HG03342 (cell line): ENCODE results near the gene EIF1AD.

ENCODE experiments used
- ATAC-seq: cut with Tn5 transposase; IDR thresholded peaks from one replicate; pipeline ENCODE4 v1.9.1; 2021; ENCODE audit warnings: mild to moderate bottlenecking, moderate library complexity; ENCODE audit not compliant: unreplicated experiment

EIF1AD gene

GRCh38 chr11:66006134-66006890, 4.4 kb upstream of the EIF1AD start:
- no peak for ATAC-seq

- no peak for ATAC-seq
Observed at GRCh38 chr11:66004186-66004585, 2.2 kb upstream of the EIF1AD start.

DNA sequence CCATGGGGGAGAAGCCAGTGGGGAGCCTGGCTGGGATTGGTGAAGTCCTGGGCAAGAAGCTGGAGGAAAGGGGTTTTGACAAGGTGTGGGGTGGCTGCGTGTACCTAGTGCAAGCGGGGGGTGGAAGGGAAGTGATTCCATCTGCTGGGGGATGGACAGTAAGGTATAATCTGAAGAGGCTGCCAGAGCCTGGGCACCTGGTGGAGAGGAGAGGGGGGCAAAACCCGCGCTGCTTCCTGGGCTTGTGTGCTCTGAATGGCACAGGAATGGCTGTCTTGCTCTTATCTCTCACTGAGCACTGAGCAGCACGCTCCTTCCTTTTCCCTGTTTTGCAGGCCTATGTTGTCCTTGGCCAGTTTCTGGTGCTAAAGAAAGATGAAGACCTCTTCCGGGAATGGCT, 1.3 kb upstream of the EIF1AD start:
- ATAC-seq = no peak

GRCh38 chr11:66002648-66003225, 780 bp upstream of the EIF1AD start:
- ATAC-seq = peak; percentile 33

DNA sequence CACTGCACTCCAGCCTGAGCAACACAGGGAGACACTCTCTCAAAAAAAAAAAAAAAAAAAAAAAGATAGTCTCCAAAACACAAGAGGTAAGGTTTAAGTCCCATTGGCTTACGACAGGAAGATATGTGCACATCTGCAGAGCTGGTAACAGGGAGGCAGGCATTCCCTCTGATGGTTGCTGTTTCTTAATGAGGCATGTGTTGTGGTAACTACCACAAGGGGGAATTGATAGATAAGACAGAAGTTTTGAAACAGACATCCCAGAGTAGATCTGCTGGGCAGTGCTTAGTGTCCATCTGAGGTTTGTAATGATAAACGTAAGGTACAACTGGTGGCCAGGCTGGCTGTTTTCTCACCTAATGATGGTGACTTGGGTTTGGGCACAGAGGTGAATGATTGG, 4.7 kb downstream of the EIF1AD start:
- no peak for ATAC-seq

DNA sequence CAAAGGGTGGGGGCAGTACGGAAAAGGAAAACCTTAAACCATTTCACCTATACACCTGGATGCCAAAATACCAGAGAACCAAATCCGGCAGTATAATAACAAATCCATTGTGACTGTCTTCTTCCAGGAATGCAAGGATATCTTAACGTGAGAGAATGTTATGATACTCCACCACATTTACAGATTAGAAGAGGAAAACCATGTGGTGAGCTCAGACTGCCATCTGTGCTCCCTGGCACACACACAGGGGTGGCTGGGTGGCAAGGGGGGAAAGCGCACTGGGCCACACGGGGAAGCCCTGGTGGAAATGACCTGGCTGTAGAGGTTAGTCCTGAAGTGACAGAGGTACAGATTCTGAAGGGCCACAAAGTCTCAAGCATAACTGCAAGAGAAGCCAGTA, 9.9 kb downstream of the EIF1AD start:
- ATAC-seq = no peak

GRCh38 chr11:65988791-65989592, 13.0 kb downstream of the EIF1AD start:
- ATAC-seq = peak; percentile 91

DNA sequence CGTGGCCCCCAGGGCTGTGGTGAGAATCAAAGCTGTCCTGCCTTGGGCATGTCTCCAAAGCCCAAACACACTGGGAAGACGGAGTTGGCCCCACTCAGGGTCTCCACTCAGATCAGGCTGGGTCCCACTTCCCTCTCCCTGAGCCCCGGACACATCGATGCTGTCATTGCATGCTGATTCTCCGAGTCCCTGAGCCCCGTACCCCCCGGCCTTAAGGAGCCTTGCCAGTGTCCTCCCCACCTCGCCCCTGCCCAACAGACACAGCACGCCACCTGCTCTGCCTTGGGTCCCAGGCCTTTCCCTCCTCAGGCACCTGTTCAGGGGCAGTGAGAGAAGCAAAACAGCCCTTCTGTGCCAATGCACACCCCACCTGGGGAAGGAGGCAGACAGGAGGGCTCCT, 14.6 kb downstream of the EIF1AD start:
- no peak for ATAC-seq

DNA sequence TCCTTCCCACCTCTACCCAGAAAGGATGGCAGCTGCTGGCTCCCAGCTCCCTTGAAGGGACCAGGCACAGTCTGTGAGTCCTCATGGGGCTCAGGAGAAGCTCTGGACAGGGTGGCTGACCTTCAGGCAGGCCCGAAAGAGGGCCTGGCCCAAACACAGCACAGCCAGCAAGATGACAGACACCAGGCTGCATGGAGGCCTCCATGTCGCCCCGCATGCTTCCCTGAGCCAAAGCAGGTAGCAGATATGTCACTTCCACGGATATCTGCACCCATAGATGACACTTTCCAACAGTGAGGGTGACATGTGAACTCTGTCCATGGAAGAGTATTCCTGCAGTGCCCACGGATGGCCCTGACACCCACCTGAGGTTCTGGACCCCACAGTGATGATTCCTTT, 18.4 kb downstream of the EIF1AD start:
- no peak for ATAC-seq

- ATAC-seq = no peak
Observed at GRCh38 chr11:65982824-65983588, 19.0 kb downstream of the EIF1AD start.

- ATAC-seq = no peak
Observed at GRCh38 chr11:65981972-65982823, 19.8 kb downstream of the EIF1AD start.

- ATAC-seq = no peak
Observed at GRCh38 chr11:65981101-65981740, 20.7 kb downstream of the EIF1AD start.

- no peak for ATAC-seq
Observed at GRCh38 chr11:65979261-65979759, 22.6 kb downstream of the EIF1AD start.

- no peak for ATAC-seq
Observed at GRCh38 chr11:65978391-65979238, 23.3 kb downstream of the EIF1AD start.

DNA sequence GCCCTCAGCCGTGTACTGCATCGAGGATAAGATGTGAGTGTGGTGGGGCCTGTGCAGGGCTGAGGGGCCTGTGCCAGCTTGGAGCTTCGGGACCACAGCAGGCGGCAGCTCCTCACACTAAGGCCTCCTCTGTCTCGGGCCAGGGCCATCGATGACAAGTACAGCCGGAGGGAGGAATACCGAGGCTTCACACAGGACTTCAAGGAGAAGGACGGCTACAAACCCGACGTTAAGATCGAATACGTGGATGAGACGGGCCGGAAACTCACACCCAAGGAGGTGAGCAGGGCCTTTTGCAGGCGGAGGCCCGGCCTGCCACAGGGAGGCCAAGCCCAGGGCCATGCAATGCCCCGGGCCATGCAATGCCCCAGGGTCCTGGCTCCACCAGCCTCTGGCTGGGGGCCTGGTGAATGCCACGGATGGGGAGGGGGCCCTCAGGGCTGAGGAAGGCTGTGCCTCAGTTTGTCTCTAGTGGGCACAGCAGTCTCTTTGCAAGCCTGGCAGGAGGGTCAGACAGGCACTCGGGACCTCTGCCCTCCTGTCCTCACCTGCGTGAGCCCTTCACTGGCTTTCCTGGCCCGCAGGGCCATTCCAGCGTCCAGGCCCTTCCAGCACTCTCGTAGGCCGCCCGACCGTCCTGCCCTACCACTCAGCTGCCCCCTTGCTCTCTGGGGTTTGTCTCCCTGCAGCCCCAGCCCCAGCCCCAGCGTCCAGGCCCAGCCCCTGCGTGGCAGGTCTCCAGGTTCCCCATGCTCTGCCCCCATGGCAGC, 24.2 kb downstream of the EIF1AD start:
- ATAC-seq = no peak

DNA sequence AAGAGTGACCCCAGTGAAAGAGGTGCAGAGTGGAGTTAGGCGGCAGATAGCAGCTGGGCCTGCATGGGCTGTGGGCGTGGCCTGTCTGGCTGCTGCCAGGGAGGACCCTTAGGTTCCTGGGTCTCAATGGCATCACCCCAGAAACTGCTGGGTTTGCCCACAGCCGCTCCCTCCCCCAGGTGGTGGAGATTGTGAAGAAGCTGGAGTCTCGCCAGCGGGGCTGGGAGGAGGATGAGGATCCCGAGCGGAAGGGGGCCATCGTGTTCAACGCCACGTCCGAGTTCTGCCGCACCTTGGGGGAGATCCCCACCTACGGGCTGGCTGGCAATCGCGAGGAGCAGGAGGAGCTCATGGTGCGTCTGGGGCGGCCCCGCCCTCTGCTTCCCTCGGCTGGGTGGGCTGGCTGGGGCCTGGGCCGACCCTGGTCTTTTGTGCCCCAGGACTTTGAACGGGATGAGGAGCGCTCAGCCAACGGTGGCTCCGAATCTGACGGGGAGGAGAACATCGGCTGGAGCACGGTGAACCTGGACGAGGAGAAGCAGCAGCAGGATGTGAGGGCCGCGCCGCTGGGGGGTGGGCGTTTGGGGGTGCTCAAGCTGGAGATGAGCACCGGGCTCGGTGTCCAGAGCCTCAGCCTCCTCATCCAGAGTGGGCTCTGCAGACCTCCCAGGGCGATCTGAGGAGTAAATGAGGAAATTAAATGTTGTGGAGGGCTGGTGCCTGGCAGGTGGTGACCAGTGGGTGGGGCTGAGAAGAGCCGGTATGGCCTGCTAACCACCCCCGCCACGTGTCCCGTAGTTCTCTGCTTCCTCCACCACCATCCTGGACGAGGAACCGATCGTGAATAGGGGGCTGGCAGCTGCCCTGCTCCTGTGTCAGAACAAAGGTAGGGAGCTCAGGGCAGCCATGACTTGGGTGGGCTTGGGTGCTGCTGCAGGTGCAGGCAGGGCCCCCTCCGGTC, 25.5 kb downstream of the EIF1AD start:
- no peak for ATAC-seq

DNA sequence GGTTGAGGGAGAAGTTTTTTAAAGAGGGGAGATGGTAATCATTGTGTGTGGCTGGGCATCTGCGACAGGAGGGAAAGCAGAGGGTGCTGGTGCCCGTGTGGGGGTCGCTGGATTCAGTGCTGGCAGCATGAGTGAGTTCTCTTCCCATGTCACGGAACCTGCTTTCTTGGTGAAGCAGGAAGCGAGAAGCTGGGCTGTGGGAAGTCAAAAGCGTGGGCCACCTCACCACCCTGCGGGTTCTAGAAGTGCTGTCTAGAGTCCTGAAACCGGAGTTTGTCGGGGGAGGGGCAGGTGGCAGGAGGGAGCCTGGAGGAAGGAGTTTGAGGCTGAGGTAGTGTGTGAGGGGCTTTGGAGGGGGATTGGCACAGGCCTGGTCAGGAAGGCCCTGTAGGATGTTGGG, 26.2 kb downstream of the EIF1AD start:
- no peak for ATAC-seq
